ENCODE data around the gene GLIS1. TPM values are rescaled to one million over a fixed set of nuclear protein-coding genes. Genes with fewer than 3 reads are reported as not detected.

GLIS1 gene
- total RNA-seq, 1 experiment from 2014 or later, result 0.13 TPM

DNA sequence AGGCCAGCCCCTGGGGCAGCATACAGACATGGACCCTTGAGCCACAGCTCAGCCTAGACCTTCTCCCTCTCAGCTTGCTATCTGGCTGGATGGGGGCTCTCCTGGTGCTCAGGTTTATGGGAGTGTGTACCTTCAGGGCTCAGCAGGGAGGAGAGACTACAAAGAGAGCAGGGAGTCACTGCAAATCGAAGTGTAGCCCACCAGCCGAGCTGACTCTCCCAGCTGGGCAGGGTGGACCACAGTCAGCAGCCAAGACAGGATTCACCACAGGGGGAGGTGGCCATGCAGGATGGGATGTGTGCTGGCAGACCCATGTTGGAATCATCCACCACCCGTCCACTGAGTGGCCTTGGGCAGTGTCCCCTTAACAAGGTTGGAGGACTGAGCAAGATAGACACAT, 78.3 kb downstream of the GLIS1 start:
- no peak for DNase-seq (ENCODE audit: low spot score)
- TF ChIP-seq EZH2 (IDR thresholded peaks at IDR 0.05; ENCODE audit: borderline replicate concordance, low read depth, low read length, poor library complexity, severe bottlenecking) (no peak), CTCF (conservative IDR thresholded peaks at IDR 0.05; ENCODE audit: low read depth, low read length) (no peak)
- POLR2A ChIA-PET (ENCODE audit: low non-redundant PET), result no interaction called here
- intact Hi-C loops (cut with micrococcal nuclease; ENCODE audit: unreplicated experiment), result no loop called here
- Histone ChIP-seq H3K4me3 (ENCODE audit: low read depth, low read length, poor library complexity, severe bottlenecking) (no peak overlapping the region), H3K27me3 (replicated peaks; ENCODE audit: insufficient read depth, low read depth, low read length, poor library complexity) (no peaks in the 10 kb centered on the region), H3K4me1 (ENCODE audit: insufficient read depth, low read length, poor library complexity, severe bottlenecking) (no peaks in the 10 kb centered on the region), H3K36me3 (ENCODE audit: insufficient read depth, low read length, poor library complexity, severe bottlenecking) (no peaks in the 10 kb centered on the region), H3K9me3 (ENCODE audit: low read depth, low read length, poor library complexity, severe bottlenecking) (no peaks in the 10 kb centered on the region), H3K27ac (ENCODE audit: low read depth, low read length, poor library complexity, severe bottlenecking) (no peak overlapping the region)
- BruUV-seq (replicated peaks), result no TSS peak
- CTCF ChIA-PET, result no interaction called here

GRCh38 chr1:53659436-53659835, 79.5 kb downstream of the GLIS1 start:
- Histone ChIP-seq H3K9me3 (ENCODE audit: low read depth, low read length, poor library complexity, severe bottlenecking) (no peaks in the 10 kb centered on the region), H3K27ac (ENCODE audit: low read depth, low read length, poor library complexity, severe bottlenecking) (no peak overlapping the region), H3K27me3 (replicated peaks; ENCODE audit: insufficient read depth, low read depth, low read length, poor library complexity) (no peaks in the 10 kb centered on the region), H3K36me3 (ENCODE audit: insufficient read depth, low read length, poor library complexity, severe bottlenecking) (no peaks in the 10 kb centered on the region), H3K4me1 (ENCODE audit: insufficient read depth, low read length, poor library complexity, severe bottlenecking) (no peaks in the 10 kb centered on the region), H3K4me3 (ENCODE audit: low read depth, low read length, poor library complexity, severe bottlenecking) (no peak overlapping the region)
- ChIA-PET POLR2A (ENCODE audit: low non-redundant PET) (no interaction called here), CTCF (no interaction called here)
- no peak for DNase-seq (ENCODE audit: low spot score)
- no peak for TF ChIP-seq CTCF (conservative IDR thresholded peaks at IDR 0.05; ENCODE audit: low read depth, low read length)
- no peak for TF ChIP-seq EZH2 (IDR thresholded peaks at IDR 0.05; ENCODE audit: borderline replicate concordance, low read depth, low read length, poor library complexity, severe bottlenecking)
- intact Hi-C loops (cut with micrococcal nuclease; ENCODE audit: unreplicated experiment), result no loop called here
- no TSS peak for BruUV-seq (replicated peaks)

DNA sequence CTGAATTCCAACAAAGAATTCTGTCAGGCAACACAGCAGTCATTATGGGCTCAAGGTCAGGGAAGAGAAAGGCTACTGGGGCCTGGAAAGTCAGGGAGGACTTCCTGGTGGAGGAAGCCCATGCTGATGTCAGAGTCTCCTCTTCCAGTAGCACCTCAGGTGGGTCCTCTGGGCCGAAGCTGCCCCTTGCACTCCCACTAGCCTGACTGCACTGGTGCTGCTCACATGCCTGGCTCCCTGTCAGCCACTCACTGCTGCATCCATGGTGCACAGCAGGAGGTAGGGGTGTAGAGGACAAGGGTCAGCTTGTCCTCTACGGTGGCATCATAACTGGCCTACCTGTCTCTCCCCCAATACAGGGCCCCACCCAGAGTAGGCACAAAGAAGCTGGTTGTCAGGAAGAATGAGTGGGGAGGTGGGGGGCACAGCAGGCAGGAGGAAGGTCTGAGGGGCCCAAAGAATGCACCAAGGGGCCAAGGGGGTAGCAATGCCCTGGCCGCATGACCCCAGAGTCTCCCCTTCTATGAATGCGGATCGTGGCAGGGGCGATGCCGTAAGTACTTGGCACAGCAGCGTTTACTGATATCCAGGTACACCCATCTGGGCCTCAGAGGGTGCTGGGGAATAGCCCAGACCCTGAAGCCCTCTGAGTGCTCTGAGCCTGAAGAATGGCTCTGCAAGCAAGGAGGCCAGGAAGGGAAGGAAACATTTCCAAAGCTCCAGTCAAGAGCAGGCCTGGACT, 80.3 kb downstream of the GLIS1 start:
- Histone ChIP-seq H3K4me3 (ENCODE audit: low read depth, low read length, poor library complexity, severe bottlenecking) (no peak overlapping the region), H3K27ac (ENCODE audit: low read depth, low read length, poor library complexity, severe bottlenecking) (no peak overlapping the region), H3K27me3 (replicated peaks; ENCODE audit: insufficient read depth, low read depth, low read length, poor library complexity) (no peaks in the 10 kb centered on the region), H3K36me3 (ENCODE audit: insufficient read depth, low read length, poor library complexity, severe bottlenecking) (no peaks in the 10 kb centered on the region), H3K4me1 (ENCODE audit: insufficient read depth, low read length, poor library complexity, severe bottlenecking) (no peaks in the 10 kb centered on the region), H3K9me3 (ENCODE audit: low read depth, low read length, poor library complexity, severe bottlenecking) (no peaks in the 10 kb centered on the region)
- intact Hi-C loops (cut with micrococcal nuclease; ENCODE audit: unreplicated experiment), result no loop called here
- ChIA-PET CTCF (no interaction called here), POLR2A (ENCODE audit: low non-redundant PET) (no interaction called here)
- no peak for DNase-seq (ENCODE audit: low spot score)
- BruUV-seq (replicated peaks), result no TSS peak
- TF ChIP-seq EZH2 (IDR thresholded peaks at IDR 0.05; ENCODE audit: borderline replicate concordance, low read depth, low read length, poor library complexity, severe bottlenecking) (no peak), CTCF (conservative IDR thresholded peaks at IDR 0.05; ENCODE audit: low read depth, low read length) (no peak)

All from A673 (cell line).